ENCODE results near the gene BFAR. TPM values are rescaled to one million over a fixed set of nuclear protein-coding genes. Genes with fewer than 3 reads are reported as not detected.

Gene BFAR
- total and polyA plus RNA-seq, 9 of the 15 experiments (the other 6 are each of a cell fraction or from before 2014, with no cell fraction given), result 45.0 to 82.6 (median 60.4) TPM

DNA sequence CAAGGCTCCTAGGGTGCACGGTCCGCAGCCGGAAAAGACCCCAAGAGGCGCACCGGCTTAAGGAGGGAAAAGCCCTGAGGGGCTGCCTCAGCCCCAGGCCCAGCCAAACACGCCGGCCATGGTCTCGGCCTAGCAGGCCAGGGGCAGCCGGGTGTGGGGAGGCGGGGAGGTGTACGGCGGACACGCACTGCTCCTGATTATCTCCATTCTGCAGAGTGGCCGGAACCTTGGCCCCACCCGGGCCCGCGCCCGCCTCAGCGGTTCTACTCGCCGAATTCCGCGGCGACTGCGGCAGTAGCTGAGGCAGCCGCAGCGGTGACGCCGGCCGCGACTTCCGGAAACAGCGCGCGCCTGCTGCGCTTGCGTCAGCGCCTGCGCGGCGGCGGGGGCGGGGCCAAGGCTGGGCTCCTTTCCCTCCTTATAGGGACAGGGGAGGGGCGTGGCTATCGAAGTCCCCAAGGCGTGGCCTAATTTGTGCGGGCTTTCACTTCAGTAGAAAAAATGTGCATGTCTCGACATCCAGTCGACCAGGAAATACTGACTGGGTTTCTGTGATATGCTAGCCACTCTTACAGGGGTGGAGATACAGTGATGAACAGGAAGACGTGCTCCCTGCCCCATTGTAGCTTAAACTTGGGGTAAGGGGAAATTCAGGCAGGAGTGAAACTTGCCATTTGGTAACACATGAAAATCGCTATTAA lies 2.7 kb upstream of the BFAR start, which contains the start of gene PARN (continued):
- TF ChIP-seq, protein P1, sequence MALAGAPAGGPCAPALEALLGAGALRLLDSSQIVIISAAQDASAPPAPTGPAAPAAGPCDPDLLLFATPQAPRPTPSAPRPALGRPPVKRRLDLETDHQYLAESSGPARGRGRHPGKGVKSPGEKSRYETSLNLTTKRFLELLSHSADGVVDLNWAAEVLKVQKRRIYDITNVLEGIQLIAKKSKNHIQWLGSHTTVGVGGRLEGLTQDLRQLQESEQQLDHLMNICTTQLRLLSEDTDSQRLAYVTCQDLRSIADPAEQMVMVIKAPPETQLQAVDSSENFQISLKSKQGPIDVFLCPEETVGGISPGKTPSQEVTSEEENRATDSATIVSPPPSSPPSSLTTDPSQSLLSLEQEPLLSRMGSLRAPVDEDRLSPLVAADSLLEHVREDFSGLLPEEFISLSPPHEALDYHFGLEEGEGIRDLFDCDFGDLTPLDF (CRISPR knock-in tag; IDR thresholded peaks at IDR 0.05), result no peak
- peak; percentile 74 for TF ChIP-seq HMGN3 (IDR thresholded peaks at IDR 0.05; ENCODE audit: borderline replicate concordance, extremely low read depth, insufficient read length, low read depth, low read length)
- TF ChIP-seq SRSF9 (IDR thresholded peaks at IDR 0.05; ENCODE audit: borderline replicate concordance, low read depth, low read length), result no peak
- no peak for TF ChIP-seq BACH1 (tag; IDR thresholded peaks at IDR 0.05)
- TF ChIP-seq SMAD3 (CRISPR knock-in tag; conservative IDR thresholded peaks at IDR 0.05), result no peak
- TF ChIP-seq MAFF (IDR thresholded peaks at IDR 0.05; ENCODE audit: low read length), result no peak
- 0 out of 2 replicates have a peak, but pooled peaks have one; percentile 22 for TF ChIP-seq ZNF584 (CRISPR knock-in tag; IDR thresholded peaks at IDR 0.05; ENCODE audit: low read depth)
- TF ChIP-seq, protein P2, sequence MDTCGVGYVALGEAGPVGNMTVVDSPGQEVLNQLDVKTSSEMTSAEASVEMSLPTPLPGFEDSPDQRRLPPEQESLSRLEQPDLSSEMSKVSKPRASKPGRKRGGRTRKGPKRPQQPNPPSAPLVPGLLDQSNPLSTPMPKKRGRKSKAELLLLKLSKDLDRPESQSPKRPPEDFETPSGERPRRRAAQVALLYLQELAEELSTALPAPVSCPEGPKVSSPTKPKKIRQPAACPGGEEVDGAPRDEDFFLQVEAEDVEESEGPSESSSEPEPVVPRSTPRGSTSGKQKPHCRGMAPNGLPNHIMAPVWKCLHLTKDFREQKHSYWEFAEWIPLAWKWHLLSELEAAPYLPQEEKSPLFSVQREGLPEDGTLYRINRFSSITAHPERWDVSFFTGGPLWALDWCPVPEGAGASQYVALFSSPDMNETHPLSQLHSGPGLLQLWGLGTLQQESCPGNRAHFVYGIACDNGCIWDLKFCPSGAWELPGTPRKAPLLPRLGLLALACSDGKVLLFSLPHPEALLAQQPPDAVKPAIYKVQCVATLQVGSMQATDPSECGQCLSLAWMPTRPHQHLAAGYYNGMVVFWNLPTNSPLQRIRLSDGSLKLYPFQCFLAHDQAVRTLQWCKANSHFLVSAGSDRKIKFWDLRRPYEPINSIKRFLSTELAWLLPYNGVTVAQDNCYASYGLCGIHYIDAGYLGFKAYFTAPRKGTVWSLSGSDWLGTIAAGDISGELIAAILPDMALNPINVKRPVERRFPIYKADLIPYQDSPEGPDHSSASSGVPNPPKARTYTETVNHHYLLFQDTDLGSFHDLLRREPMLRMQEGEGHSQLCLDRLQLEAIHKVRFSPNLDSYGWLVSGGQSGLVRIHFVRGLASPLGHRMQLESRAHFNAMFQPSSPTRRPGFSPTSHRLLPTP (IDR thresholded peaks at IDR 0.05; ENCODE audit: borderline replicate concordance, extremely low read depth, insufficient read length), result no peak
- no peak for TF ChIP-seq MCM5 (IDR thresholded peaks at IDR 0.05; ENCODE audit: low read depth)
- TF ChIP-seq XRCC4 (IDR thresholded peaks at IDR 0.05; ENCODE audit: extremely low read depth, insufficient read depth, insufficient read length), result no peak
- TF ChIP-seq, protein P3, sequence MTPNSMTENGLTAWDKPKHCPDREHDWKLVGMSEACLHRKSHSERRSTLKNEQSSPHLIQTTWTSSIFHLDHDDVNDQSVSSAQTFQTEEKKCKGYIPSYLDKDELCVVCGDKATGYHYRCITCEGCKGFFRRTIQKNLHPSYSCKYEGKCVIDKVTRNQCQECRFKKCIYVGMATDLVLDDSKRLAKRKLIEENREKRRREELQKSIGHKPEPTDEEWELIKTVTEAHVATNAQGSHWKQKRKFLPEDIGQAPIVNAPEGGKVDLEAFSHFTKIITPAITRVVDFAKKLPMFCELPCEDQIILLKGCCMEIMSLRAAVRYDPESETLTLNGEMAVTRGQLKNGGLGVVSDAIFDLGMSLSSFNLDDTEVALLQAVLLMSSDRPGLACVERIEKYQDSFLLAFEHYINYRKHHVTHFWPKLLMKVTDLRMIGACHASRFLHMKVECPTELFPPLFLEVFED (CRISPR knock-in tag; conservative IDR thresholded peaks at IDR 0.05), result no peak
- peak; percentile 61; the same call in 1 of the 2 replicates for TF ChIP-seq ZNF431 (CRISPR knock-in tag; IDR thresholded peaks at IDR 0.05)
- TF ChIP-seq STAT5B (CRISPR knock-in tag; IDR thresholded peaks at IDR 0.05), result no peak
- no peak for TF ChIP-seq POU5F1 (IDR thresholded peaks at IDR 0.05; ENCODE audit: borderline replicate concordance, low read depth, low read length, partially characterized antibody)
- TF ChIP-seq CHD2 (IDR thresholded peaks at IDR 0.05; ENCODE audit: low read depth, low read length), result no peak
- TF ChIP-seq ZNF780A (CRISPR knock-in tag; IDR thresholded peaks at IDR 0.05), result no peak
- TF ChIP-seq JUND (IDR thresholded peaks at IDR 0.05; ENCODE audit: borderline replicate concordance, low read depth, low read length), result peak; percentile 70
- TF ChIP-seq JUND (tag; IDR thresholded peaks at IDR 0.05; ENCODE audit: borderline replicate concordance, low read depth, low read length), result no peak; the same call in 2 of the 3 replicates
- TF ChIP-seq NR3C1 (CRISPR knock-in tag; IDR thresholded peaks at IDR 0.05), result peak; percentile 81; the same call in 1 of the 2 replicates
- TF ChIP-seq, protein P4, sequence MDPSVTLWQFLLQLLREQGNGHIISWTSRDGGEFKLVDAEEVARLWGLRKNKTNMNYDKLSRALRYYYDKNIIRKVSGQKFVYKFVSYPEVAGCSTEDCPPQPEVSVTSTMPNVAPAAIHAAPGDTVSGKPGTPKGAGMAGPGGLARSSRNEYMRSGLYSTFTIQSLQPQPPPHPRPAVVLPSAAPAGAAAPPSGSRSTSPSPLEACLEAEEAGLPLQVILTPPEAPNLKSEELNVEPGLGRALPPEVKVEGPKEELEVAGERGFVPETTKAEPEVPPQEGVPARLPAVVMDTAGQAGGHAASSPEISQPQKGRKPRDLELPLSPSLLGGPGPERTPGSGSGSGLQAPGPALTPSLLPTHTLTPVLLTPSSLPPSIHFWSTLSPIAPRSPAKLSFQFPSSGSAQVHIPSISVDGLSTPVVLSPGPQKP (CRISPR knock-in tag; IDR thresholded peaks at IDR 0.05), result 0 out of 2 replicates have a peak, but pooled peaks have one; percentile 44
- no peak for TF ChIP-seq NR2C2 (CRISPR knock-in tag; IDR thresholded peaks at IDR 0.05)
- no peak; the same call in 1 of the 2 replicates for TF ChIP-seq NR2C2 (tag; IDR thresholded peaks at IDR 0.05)

Measured in K562 (cell line).